Stimulated activated CD4-positive, alpha-beta T cell treated with anti-CD3 and anti-CD28 coated beads, Interleukin-12 subunit alpha, Interleukin-12 subunit beta, amount 100 ng/mL, for 48 hours (primary cell): ENCODE data around the gene MMD.
A peak's percentile ranks its signal among the peaks of the same experiment; 100 is the strongest.
"Not testable (repeated sequence)": the region's sequence is repeated elsewhere in the genome, so short reads cannot be mapped to it uniquely, and the experiment has no call there.

Experiments
- DNase-seq, 3 donors: peaks; one replicate each; pipeline ENCODE4 v3.0.0-alpha.2; 2020; ENCODE audit warnings: low read depth in 2 of 3, low spot score in 1 of 3

The MMD gene, protein sequence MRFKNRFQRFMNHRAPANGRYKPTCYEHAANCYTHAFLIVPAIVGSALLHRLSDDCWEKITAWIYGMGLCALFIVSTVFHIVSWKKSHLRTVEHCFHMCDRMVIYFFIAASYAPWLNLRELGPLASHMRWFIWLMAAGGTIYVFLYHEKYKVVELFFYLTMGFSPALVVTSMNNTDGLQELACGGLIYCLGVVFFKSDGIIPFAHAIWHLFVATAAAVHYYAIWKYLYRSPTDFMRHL

DNA sequence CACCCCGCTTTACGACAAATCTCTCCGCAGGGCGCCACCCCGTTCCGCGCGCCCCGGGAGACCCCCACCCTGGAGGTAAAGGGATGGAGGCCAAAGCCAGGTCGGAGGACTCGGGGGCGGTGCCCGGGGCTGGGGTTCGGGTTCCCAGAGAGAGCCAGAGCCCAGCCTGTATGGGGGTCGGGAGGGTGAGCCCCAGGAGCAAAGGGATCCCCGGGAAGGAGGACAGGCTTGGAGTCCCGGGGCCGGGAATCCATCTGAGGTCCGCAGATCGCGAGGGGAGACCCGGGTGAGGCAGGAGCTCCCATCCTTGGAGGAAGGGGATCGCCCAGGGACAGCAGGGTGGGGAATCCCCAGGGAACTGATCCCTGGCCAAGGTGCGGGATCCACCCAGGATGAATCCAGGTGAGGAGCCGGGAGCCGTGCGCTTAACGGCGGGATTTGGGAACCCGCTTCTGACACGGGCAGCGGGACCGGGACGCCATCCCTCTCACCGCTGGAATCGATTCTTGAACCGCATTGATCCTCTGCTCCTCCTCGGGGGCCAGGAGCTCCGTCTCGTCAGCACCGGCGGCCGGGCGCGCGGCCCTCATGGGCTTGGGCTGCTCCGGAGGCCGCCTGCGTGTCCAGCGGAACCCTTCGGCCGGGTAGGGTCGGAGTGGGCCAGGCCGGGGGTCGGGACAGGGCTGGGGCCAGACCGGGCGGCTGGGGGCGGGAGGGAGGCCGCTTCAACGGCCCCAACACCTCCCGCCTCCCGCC lies at the start of gene MMD:
MMD (minus strand) TSS at position 657 of the 756 bp plus-strand sequence; CDS start at position 517, 140 bp downstream.
- no peak for DNase-seq

DNA sequence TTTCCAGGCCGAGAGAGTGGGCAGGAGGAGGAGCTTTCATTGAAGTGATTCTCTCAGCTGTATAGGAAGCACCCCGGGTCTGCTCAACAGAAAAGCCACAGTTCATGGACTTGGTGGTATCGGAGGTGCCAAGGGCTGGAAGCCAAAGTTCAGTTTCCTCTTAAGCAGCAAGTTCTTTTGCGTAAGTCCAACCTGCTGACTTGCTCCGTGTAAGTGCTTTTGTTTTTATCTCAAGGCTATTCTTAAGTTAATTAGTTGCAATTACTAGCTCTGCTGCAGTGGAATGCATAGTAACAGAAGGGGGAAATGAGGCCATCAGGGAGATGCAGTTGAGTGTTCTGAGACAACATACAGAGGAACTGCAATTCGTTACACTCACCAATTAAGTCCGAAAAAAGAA lies 45.0 kb upstream of the MMD start:
- DNase-seq: no peak

DNA sequence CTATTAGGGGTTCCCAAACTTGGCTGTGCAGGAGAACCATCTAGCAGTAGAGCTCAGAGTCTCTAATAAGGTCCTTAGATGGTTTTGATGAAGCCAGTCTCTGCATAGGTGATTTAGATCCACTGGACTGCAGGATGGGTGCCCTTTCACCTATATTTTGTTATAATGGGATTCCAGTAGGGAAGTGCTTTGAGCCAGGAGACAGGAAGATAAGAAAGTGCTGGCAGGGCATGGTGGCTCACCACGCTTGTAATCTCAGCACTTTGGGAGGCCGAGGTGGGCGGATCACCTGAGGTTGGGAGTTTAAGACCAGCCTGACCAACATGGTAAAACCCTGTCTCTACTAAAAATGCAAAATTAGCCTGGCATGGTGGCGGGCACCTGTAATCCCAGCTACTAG lies 44.1 kb upstream of the MMD start:
- not testable (repeated sequence) for DNase-seq

DNA sequence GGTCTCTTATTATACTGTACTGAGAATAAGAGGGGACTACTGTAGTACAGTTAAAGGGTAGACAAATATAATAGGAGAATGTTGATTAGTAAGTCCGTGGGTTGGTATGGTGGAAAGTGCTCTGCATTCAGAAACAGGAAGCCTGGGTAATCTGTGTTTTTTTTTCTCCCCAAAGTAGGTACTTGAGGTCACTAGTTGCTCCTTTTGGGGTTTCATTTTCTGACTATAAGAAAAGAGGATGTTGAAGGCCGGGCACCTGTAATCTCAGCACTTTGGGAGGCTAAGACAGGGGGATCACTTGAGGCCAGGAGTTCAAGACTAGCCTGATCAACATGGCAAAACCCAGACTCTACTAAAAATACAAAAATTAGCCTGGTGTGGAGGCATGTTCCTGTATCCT lies 42.0 kb upstream of the MMD start:
- no peak for DNase-seq

DNA sequence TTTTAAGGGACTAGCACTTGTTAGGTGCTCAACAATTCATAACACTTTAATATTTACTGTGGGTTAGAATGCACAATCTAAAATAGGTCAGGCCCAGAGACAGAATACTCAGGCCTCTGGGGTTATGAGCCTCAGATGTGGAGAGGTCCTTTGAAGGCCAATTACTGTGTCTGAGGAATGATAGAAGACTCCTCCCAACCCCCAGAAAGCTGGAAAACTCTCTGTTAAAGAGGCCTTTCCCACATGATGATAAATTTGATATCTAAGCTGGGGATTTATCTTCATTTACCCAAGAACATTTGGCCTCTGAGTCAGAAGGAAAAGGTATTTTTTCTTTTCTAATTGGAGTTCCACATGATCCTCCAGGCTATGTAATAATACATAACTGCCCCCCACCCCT lies 41.1 kb upstream of the MMD start:
- DNase-seq: no peak

DNA sequence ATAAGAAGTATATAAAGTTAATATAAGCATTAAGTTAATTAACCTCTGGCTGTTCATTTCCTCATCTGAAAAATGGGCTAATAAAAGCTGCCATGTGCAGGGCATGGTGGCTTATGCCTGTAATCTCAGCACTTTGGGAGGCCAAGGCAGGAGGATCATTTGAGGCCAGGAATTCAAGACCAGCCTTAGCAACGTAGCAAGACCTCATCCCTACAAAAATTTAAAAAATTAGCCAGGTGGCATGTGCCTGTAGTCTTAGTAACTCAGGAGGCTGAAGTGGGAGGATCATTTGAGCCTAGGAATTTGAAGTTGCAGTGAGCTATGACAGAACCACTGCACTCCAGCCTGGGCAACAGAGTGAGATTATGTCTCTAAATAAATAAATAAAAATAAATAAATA lies 40.6 kb upstream of the MMD start:
- no peak for DNase-seq

DNA sequence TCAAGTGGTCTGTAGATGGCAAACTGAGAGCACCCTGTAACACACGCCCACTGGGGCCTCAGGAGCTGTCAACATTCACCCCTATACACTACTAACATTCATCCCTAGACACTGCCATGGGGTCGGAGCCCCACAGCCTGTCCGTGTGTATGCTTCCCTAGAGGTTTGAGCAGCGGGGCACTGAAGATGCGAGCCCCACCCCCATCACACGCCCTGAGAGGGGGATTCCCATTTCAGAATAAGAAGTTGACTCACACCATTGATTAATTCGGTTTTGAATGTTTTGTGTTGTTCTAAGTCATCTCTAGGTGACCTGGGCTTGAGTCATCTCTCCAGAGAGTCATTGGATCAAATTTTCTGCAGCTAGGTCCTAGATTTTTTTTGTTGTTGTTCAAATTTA lies 37.3 kb upstream of the MMD start:
- peak; percentile 47 to 58 (median 56) for DNase-seq

DNA sequence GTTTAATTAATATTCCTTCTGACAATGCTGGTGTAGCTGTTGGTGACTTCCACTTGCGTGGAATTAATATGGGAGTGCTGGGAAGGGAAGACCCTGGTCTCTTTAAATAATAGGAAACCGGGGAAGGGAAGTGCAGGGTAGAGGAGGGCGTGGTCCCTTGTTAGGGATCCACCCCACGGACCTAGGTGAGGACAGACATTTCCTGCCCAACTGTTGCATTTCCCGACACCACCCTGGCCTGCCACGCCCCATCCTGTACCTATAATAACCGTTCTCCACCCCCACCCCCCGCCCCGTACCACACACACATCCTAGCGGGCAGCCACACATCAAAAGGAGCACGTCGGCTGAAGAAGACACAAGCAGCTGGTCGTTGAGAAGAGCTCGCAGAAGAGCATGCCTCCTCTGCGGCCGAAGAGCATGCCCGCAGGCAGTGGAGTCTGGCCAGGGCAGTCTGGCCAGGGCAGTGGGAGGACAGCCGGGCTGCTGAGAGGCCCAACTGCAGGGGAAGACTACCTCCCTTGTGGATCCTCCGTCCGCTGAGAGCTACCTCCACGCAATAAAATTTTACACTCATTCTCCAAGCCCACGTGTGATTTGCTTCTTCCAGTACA lies 36.8 kb upstream of the MMD start:
- DNase-seq: no peak

DNA sequence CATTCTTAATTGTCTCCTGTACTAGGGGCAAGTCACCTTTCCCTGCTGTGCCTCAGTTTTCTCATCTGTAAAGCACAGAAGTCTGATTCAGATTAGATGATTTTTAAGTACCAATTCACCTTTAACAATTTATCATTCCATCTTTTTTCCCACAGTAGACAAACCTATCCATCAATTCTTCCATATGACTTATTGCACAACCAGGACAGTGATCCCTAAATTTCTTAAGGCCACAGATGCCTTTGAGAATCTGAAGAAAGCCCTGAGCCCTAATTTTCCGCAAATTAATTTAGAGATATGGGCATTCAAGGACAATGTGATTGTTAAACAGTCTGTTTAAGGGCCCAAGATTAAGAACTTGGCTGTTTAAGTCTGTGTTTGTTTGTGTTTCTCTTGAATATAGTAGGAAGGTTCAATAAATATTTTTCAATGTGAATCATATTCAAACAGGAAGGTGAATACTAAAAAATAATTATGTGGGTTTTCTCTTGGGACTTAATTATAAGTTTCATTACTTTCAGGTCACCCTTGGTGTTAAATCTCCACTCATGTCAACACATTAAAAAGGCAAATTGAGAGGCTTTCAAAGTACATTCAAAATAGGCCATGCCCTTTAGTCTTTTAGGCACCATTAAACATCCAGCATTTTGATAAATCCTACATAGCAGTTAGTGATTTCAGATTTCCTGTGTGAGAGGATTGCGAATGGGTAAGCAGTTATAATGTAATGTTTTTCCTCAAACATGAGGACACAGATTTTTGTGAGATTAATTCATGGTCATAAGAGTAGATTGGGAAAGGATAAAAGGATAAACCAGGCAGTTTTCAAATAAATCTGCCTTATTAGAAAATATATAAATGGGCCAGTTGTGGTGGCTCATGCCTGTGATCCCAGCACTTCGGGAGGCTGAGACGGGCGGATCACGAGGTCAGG lies 34.9 kb upstream of the MMD start:
- no peak for DNase-seq

DNA sequence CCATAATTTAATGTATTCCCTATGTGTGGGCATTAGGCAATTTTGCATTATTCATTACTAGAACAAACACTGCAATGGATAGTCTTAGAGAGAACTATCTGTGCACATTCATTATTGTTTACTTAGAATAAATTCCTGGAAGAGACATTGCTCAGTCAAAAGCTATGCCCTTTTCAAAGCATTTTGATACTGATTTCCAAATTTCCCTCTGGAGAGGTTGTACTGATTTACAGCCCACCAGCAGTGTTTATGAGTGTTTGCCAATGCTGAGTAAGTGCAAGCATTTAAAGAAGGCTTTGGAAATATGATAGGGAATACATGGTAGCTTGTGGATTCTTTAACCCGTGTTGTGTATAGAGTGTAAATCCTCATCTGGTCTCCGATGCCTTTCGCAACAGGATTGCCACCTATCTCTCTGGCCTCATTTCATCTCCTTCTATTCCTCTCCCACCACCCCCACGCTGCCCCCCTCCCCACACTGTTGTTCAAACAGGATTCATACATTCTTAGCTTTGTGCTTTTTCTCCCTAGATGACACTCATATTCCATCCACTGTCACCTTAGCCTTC lies 33.4 kb upstream of the MMD start:
- no peak for DNase-seq

DNA sequence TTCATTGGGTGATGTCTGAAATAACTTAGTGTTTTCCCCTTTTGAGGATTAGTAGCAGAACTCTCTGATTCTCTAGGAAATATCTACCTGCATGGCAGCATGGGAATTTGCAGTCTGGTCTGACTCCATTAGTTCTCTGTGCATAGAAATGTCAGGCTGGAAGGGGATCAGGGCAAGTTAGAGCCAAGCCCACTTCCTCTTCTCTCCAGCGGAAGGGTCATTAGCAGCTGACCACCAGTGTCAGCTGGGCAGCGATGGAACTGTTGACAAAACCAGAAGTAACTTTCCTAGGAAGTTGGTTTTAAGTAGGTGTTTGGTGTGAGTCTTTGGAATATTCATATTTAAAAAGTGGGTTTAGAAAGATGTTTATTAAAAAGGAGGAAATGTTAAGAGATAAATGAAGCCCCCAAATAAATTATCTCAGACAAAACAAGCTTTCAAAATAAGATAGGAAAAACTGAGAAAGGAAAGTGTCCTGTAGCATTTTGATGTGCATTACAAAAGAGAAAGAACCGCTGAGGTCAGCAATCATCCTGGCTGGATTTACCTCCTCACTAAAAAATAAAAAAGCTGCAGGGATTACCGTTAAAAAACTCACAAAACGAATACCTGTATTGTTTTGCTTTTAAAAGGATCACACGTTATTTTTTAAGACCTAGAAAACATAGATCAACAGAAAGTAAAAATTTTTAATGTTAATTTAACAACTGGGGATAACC lies 32.4 kb upstream of the MMD start:
- no peak for DNase-seq

DNA sequence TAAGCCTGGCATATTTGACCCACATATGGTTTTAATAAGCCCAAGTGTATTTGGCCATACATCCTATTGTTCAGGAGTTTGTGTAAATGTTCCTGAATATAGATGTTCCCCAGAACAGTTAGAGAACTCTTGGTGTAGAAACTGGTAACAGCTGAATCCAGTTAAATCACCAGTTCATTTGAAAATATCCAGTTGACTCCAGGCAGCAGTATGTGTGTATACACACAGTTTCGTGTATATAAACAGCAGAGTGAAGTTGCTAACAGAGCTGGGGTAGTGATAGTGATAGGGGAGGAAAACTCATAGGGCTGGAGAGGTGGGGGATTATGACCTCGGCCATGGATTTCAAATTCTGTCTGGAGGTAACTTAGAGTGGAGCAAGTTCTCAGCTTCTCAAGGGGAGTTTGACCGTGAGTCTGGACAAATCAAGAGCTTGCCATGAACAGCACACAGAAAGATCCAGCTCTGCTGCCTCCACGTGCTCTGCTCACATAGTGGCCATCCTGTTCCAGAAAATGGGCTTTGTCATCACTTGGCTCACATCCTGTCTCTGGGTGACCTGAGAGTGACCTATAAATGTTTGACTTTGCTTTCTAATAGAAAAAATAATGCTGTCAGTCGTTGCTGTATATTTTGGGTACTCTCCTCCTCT lies 30.6 kb upstream of the MMD start:
- DNase-seq: no peak

DNA sequence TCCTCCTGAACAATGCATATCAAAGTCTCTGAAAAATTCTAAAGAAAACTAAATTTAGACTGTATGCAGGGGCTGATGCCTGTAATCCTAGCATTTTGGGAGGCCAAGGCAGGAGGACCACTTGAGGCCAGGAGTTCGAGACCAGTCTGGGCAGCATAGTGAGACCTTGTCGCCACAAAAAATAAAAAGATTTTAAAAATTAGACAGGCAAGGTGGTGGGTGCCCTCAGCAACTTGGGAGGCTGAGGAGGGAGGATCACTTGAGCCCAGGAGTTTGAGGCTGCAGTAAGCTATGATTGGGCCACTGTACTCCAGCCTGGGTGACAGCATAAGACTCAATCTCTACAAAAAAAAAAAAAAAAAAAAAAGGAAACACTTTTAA lies 30.1 kb upstream of the MMD start:
- no peak for DNase-seq

DNA sequence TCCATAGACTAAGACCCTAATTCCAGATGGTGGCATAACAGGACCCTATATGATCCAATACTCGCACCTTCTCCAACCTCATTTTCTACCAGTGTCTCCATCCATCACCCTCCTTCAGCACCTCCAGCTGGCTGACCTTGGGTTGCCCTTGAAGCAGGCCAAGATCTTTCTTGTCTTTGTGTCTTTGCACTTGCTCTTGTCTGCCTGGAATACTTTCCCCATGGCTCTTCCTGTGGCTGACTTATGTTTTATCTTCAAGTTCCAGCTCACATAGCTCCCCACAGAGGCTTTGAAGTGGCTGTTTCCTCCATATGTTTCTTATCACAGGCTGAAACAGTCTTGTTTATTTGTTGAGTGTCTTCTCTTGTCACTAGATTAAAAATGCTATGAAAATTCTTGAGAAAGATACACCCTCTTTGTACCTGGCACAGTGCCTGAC lies 29.6 kb upstream of the MMD start:
- no peak for DNase-seq

DNA sequence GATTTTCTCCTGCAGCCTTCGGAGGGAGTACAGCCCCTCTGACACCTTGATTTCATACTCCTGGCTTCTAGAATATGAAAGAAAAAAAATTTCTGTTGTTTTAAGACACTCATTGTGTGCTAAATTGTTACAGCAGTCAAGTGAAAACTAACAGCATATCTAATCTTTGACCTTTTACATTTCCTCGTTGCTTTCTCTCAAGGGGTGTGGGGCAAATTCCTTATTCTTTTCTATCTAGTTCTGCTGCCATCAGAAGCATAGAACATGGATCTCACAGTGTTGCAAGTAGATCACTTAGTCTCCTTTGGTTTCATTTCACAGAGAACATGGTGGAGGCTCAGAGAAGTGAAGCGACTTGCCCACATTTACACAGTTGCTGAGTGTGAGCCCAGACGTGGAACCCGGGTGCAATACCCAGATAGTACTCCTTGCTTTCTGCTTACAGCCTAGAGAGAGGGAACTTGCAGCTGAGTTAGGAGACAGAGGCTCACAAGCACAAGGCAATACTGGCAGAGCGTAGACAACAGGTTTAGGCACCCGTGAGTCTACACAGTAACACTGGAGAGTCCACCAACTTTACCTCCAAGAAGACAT lies 28.7 kb upstream of the MMD start:
- DNase-seq: no peak

DNA sequence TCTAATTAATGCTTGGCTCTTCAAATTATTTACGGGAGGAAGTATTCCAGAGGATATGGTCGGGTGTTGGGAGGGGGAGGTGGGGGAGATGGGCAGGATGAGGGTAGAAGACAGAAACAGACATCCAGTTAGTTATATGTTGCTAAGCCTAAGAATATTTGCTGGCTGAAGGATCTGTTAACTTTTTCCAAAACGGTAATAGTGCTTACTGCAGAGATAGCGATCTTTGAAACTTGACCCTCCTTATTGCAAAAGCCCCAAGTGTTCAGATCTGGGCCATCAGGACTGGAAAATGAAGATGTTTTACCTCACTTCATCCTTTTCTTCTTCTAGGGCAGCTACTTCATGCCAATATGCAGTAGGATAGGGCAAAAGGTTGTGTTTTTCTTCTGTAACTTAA lies 27.0 kb upstream of the MMD start:
- DNase-seq: no peak

DNA sequence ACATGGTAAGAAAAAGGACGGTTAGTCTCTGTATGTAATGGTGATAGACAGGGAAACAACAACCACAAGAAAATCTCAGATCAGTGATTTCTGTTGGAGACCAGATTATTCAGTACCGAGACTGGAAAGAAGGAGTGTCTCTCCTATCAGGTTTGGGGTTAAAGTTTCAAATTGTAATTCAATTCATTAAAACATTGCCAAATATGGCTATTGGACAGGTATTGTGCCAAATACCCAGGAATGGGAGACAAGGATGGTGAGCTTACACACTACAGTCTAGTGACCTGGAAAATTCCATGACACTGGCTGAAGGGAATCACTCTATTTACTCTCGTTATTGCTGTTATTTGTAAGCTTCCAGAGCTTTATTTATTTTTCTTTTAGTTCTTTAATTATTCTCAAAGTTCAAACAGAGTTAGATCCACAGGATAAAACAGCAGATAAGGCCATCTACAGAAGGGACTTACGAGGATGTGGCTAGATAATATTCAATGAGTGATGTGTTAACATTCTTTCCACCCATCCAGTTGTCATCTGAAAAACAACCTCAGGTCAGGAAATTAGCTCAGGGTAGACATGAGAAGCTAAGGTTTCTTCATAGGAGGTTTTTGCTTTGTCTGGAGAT lies 25.1 kb upstream of the MMD start:
- no peak for DNase-seq

DNA sequence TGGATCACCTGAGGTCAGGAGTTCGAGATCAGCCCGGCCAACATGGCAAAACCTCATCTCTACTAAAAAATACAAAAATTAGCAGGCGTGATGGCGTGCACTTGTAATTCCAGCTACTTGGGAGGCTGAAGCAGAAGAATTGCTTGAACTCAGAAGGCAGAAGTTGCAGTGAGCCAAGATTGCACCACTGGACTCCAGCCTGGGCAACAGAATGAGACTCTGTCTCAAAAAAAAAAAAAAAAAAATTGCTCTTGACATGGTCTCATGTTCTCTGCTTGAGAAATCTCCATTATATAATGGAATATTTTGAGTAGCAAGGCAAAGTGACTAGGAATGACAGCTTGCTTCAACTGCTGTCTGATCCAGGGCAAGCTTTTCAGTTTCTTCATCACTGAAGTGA lies 24.4 kb upstream of the MMD start:
- DNase-seq: not testable (repeated sequence)
